ENCODE results near the gene PRSS8. TPM values are rescaled to one million over a fixed set of nuclear protein-coding genes. Genes with fewer than 3 reads are reported as not detected.
"Not testable (repeated sequence)": the region's sequence is repeated elsewhere in the genome, so short reads cannot be mapped to it uniquely, and the experiment has no call there.

PRSS8 gene
- total RNA-seq, 4 donors from 2014 or later, result 39.2 to 121 (median 49.2) TPM

DNA sequence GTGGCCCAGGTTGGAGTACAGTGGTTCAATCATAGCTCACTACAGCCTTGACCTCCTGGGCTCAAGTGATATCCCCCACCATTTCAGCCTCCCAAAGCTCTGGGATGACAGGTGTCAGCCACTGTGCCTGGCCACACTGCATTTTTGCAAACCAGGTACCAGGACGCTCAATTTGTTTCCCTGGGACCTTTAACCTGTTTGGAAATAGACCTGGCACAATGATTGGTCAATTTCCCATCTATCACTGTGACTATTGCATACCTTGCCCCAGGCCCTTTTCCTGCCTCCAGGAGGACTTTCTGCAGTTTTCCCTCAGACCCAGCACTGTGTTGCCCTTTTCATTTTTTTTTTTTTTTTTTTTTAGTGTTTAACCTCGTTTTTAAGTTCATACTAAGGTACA, 33.3 kb upstream of the PRSS8 start:
- Histone ChIP-seq H3K27me3 (no peaks in the 10 kb centered on the region), H3K36me3 (no peaks in the 10 kb centered on the region), H3K27ac (no peak overlapping the region), H3K4me1 (no peaks in the 10 kb centered on the region), H3K4me3 (no peak overlapping the region), H3K9me3 (no peaks in the 10 kb centered on the region)
- intact Hi-C loops (cut with DNase I), result no loop called here
- DNase-seq, result no peak
- TF ChIP-seq POLR2A (IDR thresholded peaks at IDR 0.05), result no peak
- TF ChIP-seq, protein P1, sequence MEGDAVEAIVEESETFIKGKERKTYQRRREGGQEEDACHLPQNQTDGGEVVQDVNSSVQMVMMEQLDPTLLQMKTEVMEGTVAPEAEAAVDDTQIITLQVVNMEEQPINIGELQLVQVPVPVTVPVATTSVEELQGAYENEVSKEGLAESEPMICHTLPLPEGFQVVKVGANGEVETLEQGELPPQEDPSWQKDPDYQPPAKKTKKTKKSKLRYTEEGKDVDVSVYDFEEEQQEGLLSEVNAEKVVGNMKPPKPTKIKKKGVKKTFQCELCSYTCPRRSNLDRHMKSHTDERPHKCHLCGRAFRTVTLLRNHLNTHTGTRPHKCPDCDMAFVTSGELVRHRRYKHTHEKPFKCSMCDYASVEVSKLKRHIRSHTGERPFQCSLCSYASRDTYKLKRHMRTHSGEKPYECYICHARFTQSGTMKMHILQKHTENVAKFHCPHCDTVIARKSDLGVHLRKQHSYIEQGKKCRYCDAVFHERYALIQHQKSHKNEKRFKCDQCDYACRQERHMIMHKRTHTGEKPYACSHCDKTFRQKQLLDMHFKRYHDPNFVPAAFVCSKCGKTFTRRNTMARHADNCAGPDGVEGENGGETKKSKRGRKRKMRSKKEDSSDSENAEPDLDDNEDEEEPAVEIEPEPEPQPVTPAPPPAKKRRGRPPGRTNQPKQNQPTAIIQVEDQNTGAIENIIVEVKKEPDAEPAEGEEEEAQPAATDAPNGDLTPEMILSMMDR (IDR thresholded peaks at IDR 0.05), result no peak
- WGBS, 2 donors, result 45 to 53% methylated on average over 2 of the region's 2 CpGs

DNA sequence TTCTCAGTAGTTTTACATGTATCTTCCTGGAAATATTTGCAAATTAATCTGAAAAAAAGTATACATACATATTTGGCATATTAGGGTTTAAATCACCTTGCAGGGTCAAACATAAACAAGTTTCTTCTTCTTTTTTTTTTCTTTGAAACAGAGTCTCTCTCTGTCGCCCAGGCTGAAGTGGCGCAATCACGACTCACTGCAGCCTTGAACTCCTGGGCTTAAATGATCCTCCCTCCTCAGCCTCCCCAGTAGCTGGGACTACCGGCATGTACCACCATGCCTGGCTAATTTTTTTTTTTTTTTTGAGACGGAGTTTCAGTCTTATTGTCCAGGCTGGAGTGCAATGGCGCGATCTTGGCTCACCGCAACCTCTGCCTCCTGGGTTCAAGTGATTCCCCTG, 31.8 kb upstream of the PRSS8 start:
- intact Hi-C loops (cut with DNase I), result no loop called here
- H3K27ac ChIP-seq, result no peak overlapping the region
- TF ChIP-seq, protein P1 (IDR thresholded peaks at IDR 0.05), result no peak
- no peak for TF ChIP-seq POLR2A (IDR thresholded peaks at IDR 0.05)
- H3K27me3 ChIP-seq, result no peaks in the 10 kb centered on the region
- H3K4me1 ChIP-seq, result no peaks in the 10 kb centered on the region
- no peak overlapping the region for H3K4me3 ChIP-seq
- no peak for DNase-seq
- H3K9me3 ChIP-seq, result no peaks in the 10 kb centered on the region
- H3K36me3 ChIP-seq, result no peaks in the 10 kb centered on the region
- 79 to 82% methylated on average over 8 of the region's 8 CpGs for WGBS, 2 donors

DNA sequence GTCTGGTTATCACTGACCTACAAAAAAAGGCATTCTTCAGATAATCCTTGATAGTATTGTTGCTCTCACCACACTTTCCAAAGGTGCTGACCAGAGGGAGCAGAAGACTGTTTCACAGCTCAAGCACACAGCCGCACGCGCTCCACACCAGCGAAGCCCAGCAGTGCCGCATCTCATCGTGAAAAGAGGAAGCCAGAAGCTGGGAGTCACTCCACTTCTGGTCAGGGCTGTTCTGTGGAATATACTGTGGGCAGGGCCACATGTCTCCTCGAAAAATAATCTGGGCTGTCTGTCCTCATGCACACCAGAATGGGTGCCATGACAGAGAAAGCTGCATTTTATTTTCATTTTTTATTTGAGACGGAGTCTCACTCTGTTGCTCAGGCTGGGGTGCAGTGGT, 21.6 kb upstream of the PRSS8 start:
- Histone ChIP-seq H3K4me1 (no peaks in the 10 kb centered on the region), H3K4me3 (no peak overlapping the region), H3K36me3 (no peaks in the 10 kb centered on the region), H3K9me3 (no peaks in the 10 kb centered on the region), H3K27me3 (peaks cover 0 to 17% (median 0%) of the 10 kb centered on the region in 4 donors), H3K27ac (no peak overlapping the region)
- DNase-seq, result no peak
- intact Hi-C loops (cut with DNase I), result no loop called here
- WGBS, 2 donors, result 37 to 54% methylated on average over 8 of the region's 8 CpGs
- TF ChIP-seq, protein P1 (IDR thresholded peaks at IDR 0.05), result no peak
- no peak for TF ChIP-seq POLR2A (IDR thresholded peaks at IDR 0.05)

DNA sequence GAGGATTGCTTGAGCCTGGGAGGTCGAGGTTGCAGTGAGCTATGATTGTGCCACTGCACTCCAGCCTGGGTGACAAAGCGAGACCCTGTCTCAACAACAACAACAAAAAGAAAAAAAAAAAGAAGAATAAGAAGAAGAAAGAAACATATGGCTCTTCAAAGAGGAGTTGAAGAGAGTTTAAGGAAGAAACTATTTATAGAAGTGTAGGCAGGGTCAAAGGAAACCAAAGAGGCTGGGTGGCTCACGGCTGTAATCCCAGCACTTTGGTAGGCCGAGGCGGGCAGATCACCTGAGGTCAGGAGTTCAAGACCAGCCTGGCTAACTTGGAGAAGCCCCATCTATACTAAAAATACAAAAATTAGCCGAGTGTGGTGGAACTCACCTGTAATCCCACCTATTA, 15.4 kb upstream of the PRSS8 start:
- peaks cover 0 to 57% (median 0%) of the 10 kb centered on the region in 4 donors for H3K27me3 ChIP-seq
- 61 to 71% methylated on average over 4 to 6 of the region's 6 CpGs for WGBS, 2 donors
- peaks cover 4 to 15% (median 4%) of the 10 kb centered on the region in 3 donors for H3K4me1 ChIP-seq
- H3K9me3 ChIP-seq; H3K4me3 ChIP-seq; H3K36me3 ChIP-seq; H3K27ac ChIP-seq; intact Hi-C loops (cut with DNase I); DNase-seq: not testable (repeated sequence)

DNA sequence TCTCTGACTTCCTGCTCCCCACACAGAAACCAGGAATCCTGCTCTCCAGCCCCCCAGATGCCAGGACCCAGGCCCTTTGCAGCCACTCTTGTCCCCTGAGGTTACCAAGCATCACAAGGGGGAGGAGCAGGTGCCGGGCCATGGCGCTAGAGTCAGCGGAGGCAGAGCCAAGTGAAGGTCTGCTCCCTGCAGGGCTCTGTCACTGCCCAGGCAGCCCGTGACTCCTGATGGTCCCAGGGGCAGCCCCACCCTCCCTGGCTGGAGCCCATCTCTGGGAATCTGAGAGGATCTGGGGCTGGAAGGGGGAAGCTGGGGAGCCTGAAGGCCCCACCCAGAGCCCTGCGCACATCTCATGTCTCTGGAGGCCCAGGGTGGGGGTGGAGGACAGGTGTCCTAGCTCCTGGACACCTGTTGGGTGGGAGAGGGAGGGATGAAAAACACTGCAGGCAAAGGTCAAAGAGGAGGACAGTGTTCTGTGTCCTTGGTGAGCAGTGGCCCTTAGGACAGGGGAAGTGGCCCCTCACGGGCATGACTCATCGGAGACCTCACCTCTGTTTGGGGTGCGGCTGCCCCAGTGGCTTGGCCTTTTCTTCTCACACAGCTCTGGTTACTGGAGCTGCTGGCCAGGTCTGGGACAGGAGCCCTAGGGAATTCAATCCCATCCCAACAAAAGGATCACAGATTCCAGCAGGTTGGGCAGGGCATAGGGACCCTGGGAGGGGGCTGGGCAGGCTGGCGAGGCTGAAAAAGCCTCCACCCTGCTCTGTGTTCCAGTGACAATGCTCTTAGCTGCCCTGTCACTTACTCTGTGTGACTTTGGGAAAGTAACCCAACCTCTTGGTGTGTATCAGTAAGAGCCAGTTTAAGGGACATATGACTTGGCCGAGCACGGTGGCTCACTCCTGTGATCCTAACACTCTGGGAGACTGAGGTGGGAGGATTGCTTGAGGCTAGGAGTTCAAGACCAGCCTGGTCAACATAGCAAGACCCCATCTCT, 14.7 kb upstream of the PRSS8 start, which contains the start of gene PRSS36:
Gene PRSS36 (minus strand): TSS at position 173 of the 997 bp plus-strand sequence. CDS start 31 bp downstream, at position 142.
- TF ChIP-seq, protein P1 (IDR thresholded peaks at IDR 0.05), result no peak
- H3K36me3 ChIP-seq, result no peaks in the 10 kb centered on the region
- H3K4me3 ChIP-seq, result no peak within 1 kb of the TSS
- 50 to 85% methylated on average over 1 to 6 of the region's 11 CpGs for WGBS, 2 donors
- intact Hi-C loops (cut with DNase I), result no loop called here
- H3K9me3 ChIP-seq, result no peaks in the 10 kb centered on the region
- peaks cover 4 to 15% (median 4%) of the 10 kb centered on the region in 3 donors for H3K4me1 ChIP-seq
- peak within 1 kb of the TSS in 2 of 4 donors; percentile 13 to 29 for H3K27ac ChIP-seq
- H3K27me3 ChIP-seq, result peaks cover 0 to 52% (median 0%) of the 10 kb centered on the region in 4 donors
- DNase-seq, result no peak

Measured in esophagus squamous epithelium (tissue), 5 donors.